ENCODE measurements around the gene SFXN2.
"Not testable (repeated sequence)": the region's sequence is repeated elsewhere in the genome, so short reads cannot be mapped to it uniquely, and the experiment has no call there.

The SFXN2 gene

GRCh38 chr10:102682416-102682815, 32.0 kb upstream of the SFXN2 start:
- DNase-seq: no peak

GRCh38 chr10:102682981-102683380, 31.5 kb upstream of the SFXN2 start:
- no peak for DNase-seq

GRCh38 chr10:102683736-102684135, 30.7 kb upstream of the SFXN2 start:
- no peak for DNase-seq

DNA sequence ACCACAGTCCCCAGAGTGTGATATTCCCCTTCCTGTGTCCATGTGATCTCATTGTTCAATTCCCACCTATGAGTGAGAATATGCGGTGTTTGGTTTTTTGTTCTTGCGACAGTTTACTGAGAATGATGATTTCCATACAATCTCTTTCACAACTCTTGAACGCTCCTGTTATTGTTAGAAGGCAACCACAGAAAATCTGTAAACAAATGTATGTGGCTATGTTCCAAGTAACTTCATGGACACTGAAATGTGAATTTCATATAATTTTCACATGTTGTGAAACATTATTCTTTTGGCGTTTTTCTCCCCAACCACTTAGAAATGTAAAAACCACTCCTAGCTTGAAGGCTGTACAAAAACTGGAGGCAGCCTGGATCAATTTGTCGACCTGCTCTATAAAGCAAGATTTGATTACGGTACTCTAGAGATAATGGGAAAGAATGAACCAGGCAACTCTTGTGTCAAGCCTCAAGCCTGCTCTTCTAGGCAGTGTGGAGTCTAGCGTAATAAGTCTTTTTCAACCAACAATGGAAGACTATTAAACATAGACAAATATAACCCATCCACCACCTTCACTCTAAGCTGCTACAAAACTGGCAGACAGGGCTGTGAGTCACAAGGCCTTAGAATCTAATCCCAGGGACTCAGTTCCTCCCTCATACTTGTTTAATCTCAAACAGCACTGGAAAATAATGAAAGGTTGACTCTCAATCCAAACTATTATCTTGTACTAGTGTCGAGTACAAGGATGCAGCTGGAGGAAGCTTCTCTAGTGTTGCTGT, 23.0 kb upstream of the SFXN2 start:
- no peak for DNase-seq

DNA sequence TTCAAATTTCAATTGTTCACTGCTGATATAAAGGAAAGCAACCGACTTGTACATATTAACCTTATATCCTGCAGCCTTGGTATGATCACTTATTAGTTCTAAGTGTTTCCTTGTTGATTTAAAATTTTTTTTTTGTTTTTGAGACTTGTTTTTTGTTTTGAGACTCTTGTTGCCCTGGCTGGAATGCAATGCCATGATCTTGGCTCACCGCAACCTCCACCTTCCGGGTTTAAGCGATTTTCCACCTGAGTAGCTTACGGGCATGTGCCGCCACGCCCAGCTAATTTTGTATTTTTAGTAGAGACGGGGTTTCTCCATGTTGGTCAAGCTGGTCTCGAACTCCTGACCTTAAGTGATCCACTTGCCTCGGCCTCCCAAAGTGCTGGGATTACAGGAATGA, 19.0 kb upstream of the SFXN2 start:
- DNase-seq: not testable (repeated sequence)

DNA sequence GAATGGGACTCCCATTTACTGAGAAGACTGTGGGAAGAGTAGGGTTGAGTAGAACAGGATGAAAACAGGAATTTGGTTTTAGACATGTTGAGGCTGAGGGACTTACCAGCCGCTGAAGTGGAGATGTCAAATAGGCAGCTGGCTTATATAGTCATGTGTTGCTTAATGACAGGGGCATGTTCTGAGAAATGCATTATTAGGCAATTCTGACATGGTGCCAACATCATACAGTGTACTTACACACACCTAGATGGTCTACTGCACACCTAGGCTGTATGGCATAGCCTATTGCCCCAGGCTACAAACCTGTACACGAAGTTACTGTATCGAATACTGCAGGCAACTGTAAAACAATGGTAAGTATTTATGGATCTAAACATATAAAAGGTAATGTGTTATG, 17.7 kb upstream of the SFXN2 start:
- no peak for DNase-seq

DNA sequence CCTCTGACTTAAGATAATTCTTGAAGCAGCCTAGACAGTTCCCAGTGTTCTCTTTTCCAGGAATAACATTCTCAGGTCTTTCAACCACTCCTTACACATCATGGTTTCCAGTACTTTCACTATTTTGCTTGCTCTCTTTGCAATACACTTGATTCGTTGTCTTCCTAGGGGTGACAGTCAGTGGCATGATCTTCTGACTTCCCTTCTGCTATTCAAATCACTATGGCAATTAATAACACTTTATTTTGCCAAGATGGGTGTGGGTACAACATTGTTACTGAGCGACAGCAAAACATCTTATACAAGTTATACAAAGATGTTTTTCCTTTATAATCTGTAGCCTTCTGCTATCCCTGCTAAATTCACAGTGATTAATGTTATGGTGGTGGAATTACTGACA, 15.5 kb upstream of the SFXN2 start:
- DNase-seq: no peak

- no peak for DNase-seq
These were observed 13.2 kb upstream of the SFXN2 start for GRCh38 chr10:102701272-102701671.

DNA sequence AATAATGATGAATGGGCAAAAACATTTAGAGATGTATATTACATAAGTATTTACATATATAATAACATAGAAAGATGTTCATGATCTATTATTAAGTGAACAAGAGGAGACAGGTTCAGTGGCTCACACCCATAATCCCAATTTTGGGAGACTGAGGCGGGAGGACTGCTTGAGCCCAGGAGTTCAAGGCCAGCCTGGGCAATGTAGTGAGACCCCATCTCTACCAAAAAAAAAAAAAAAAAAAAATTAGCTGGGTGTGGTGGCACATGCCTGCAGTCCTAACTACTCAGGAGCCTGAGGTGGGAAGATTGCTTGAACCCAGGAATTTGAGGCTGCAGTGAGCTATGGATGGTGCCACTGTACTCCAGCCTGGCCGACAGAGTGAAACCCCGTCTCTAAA, 12.6 kb upstream of the SFXN2 start:
- DNase-seq: no peak

DNA sequence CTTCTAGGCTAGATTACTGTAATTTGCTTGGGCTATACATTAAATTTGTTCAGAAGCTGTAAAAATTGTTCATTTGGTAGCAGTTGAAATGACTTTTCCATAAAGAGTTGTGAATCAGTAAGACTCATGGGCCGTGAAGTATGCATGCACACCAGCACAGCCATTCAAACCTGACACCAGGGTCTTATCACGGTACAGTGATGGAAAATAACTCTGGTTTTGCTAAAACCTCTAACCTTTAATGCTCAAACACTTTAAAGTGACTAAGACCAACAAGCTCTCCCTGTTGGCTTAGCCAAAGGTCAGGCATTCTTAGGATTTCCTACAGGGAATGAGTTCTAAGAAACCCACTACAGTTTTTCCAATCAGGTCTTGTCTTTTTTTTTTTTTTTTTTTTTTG, 11.7 kb upstream of the SFXN2 start:
- DNase-seq: no peak

DNA sequence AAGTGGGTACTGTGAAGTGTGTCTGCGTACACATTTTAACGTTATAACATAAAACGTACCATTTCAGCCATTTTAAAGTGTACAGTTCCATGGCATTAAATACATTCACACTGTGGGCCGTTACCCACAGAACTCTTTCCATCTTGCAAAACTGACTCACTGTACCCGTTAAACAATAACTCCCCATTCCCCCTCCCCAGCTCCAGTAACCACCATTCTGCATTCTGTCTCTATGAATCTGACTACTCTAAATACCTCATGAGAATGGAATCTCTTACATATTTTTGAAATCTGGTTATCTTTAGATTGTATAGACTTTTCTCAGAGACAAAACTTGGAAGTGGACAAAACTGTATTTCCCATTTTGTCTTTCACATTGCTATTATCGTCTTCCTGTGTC, 9.5 kb upstream of the SFXN2 start:
- no peak for DNase-seq

- DNase-seq: no peak
These were observed 8.9 kb upstream of the SFXN2 start for GRCh38 chr10:102705531-102705930.

- DNase-seq: no peak
These were observed 3.8 kb upstream of the SFXN2 start for GRCh38 chr10:102710609-102711008.

DNA sequence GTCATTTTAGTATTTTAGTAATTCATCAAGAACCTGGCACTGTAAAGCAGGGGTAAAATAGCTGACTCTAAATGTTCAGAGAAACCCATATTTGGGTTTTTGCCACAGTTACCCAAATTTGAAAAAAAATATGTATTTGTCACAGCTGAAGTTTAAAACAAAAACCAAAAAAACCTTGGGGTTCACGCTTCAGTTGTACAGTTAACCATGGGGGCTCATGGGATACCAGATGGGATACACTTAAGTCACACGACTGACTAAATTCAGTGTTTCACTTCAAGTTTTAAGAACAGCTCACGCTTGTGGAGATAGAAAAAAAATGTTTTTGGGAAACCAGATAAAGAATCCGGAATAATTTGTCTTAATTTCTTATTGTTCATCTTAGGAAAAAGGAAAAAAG, 2.3 kb upstream of the SFXN2 start:
- no peak for DNase-seq

- DNase-seq: no peak
These were observed 1.4 kb upstream of the SFXN2 start for GRCh38 chr10:102712843-102713538.

GRCh38 chr10:102713539-102713813, 960 bp upstream of the SFXN2 start:
- DNase-seq: no peak

DNA sequence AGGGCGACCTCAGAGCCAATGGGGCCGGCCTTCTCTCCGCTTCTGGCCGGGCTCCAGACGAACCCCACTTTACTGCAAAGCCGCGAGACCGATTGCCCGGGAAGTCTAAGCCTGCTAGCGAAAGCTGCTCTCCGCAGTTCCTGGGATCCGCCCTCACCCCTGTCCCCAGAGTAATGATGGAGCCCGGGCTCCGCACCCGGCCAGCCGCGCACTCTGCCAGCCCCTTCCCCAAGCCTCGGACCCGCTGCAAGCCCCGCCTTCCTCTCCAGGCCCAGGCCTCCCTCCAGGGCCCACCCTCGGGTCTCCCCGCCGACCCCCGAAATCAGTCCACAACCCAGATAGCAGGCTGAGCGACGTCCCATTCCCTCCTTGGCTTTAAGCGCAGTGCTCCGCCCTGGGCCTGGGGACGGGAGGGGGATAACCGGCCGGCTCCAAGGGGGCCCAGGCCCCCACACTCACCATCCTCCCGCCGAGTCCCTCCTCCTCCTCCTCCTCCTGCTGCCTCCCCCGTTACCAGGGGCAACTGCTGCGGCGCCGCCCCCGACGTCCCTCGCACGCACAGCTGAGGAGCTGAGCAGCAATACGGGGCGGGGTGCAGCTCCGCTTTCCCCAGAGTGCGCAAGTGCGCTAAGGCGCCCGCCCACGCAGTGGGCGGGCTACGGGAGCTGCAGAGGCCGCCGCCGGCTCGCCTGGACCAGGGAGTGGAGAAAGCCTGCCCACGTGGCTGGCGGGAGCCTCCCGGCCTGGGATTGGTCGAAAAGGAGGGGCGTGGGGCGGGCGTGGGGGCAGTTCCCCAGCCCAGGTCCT, 419 bp upstream of the SFXN2 start, which contains the start of gene ARL3:
Gene ARL3, minus strand, starts transcription at position 584 of the 807 bp plus-strand sequence. Its CDS starts 122 bp downstream, at position 462.
- peak; percentile 92 to 97 for DNase-seq

DNA sequence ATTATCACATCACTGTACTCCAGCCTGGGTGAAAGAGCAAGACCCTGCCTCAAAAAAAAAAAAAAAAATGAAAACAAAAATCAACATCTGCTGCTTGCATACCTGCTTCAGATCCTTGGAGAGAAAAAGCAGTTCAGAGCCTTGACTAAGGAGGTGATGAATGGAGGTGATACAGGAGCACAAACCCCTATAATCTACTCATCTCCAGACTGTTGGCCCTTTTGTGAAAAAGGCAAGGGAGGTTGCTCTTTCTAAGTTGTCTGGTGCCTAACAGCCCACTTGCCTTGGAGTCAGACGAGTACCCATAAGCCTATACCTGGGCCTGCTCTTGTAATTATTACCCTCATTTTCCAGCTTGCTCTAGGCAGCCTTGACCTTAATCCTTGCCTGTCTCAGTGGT, 1.4 kb downstream of the SFXN2 start:
- DNase-seq: no peak

- not testable (repeated sequence) for DNase-seq
These were observed 2.6 kb downstream of the SFXN2 start for GRCh38 chr10:102716900-102717565.

GRCh38 chr10:102718220-102718619, 3.8 kb downstream of the SFXN2 start:
- DNase-seq: no peak

- no peak for DNase-seq
These were observed 5.9 kb downstream of the SFXN2 start for GRCh38 chr10:102720337-102720736.

DNA sequence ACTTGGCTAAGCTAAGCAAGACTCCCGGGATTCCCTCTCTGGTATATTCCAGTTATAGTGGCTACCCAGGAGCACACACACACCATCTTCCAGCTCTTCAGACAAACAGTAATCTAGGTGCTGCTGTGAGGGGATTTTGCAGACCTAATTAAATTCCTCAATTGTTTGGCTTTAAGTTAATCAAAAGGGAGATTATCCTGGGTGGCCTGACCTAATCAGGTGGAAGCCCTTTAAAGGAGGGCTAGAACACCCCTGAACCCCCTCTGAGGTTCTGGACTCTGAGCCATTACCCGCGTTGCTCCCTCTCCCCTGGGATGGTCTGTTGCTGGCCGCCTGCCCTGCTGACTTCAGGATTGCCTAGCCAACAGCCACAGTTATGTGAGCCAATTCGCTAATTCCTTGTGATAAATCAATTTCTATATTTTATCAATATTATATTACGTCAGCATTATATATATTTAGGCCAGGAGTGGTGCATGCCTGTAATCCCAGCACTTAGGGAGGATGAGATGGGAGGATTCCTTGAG, 6.4 kb downstream of the SFXN2 start:
- DNase-seq: no peak

DNA sequence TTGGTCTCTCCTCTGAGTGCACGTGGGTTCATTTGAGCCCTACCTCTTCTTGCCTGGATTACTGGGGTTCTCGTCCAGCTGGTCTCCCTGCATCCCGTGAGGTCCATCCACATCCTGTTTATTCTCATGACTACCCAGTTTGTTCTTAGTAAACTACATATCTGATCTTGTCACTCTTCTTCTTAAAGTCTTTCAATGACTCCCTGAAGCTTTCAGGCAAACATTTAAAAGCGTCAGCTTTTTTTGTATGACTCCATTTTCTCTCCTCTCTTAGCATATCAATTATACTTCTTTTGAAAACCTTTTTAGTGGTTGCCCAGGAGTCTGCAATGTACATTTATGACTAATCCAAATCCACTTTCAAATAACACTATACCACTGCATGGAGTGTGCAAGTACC, 7.5 kb downstream of the SFXN2 start:
- DNase-seq: no peak

All from NCI-H2081 (cell line).